Eye (tissue), 1 donor: ENCODE measurements around the gene TFAP2A.

Experiments used
- DNase-seq: peaks from one replicate; pipeline ENCODE4 v3.0.0-alpha.2; 2015

The TFAP2A gene

GRCh38 chr6:10382322-10382721 lies 32.6 kb downstream of the TFAP2A start:
- peak; percentile 56 for DNase-seq

GRCh38 chr6:10381830-10382208 lies 33.1 kb downstream of the TFAP2A start:
- no peak for DNase-seq

- peak; percentile 71 for DNase-seq
These were observed 33.6 kb downstream of the TFAP2A start for GRCh38 chr6:10381133-10381829.

- DNase-seq, result peak; percentile 64
These were observed 39.4 kb downstream of the TFAP2A start for GRCh38 chr6:10375391-10375969.

GRCh38 chr6:10373642-10374359 lies 41.1 kb downstream of the TFAP2A start:
- DNase-seq, result peak; percentile 13

- DNase-seq, result no peak
These were observed 45.0 kb downstream of the TFAP2A start for GRCh38 chr6:10369896-10370295.

GRCh38 chr6:10368861-10369260 lies 46.0 kb downstream of the TFAP2A start:
- DNase-seq, result no peak

- DNase-seq, result no peak
These were observed 51.0 kb downstream of the TFAP2A start for GRCh38 chr6:10363911-10364310.

- DNase-seq, result no peak
These were observed 52.6 kb downstream of the TFAP2A start for GRCh38 chr6:10362300-10362699.

GRCh38 chr6:10361428-10361827 lies 53.4 kb downstream of the TFAP2A start:
- DNase-seq, result no peak

- no peak for DNase-seq
These were observed 55.3 kb downstream of the TFAP2A start for GRCh38 chr6:10359581-10359980.

GRCh38 chr6:10355115-10355702 lies 59.7 kb downstream of the TFAP2A start:
- DNase-seq, result no peak

GRCh38 chr6:10351791-10352190 lies 63.1 kb downstream of the TFAP2A start:
- no peak for DNase-seq

- DNase-seq, result no peak
These were observed 64.2 kb downstream of the TFAP2A start for GRCh38 chr6:10350720-10351119.

- no peak for DNase-seq
These were observed 67.1 kb downstream of the TFAP2A start for GRCh38 chr6:10347561-10348327.
